Measurements from ENCODE around the gene CRYBG1.

GRCh38 chr6:106513808-106514582, 153.5 kb downstream of the CRYBG1 start:
- TF ChIP-seq RAD21 (conservative IDR thresholded peaks at IDR 0.05), result no peak
- TF ChIP-seq CTCF (IDR thresholded peaks at IDR 0.05; ENCODE audit: poor library complexity, severe bottlenecking), result no peak
- no peak for TF ChIP-seq MXI1 (conservative IDR thresholded peaks at IDR 0.05; ENCODE audit: poor library complexity, severe bottlenecking)
- TF ChIP-seq REST (IDR thresholded peaks at IDR 0.05; ENCODE audit: borderline replicate concordance), result no peak
- TF ChIP-seq TAF1 (IDR thresholded peaks at IDR 0.05; ENCODE audit: low read depth), result no peak
- no peak for TF ChIP-seq EP300 (conservative IDR thresholded peaks at IDR 0.05; ENCODE audit: poor library complexity, severe bottlenecking)
- TF ChIP-seq EZH2 (IDR thresholded peaks at IDR 0.05; ENCODE audit: borderline replicate concordance, insufficient read depth, low read length, poor library complexity, severe bottlenecking), result no peak
- TF ChIP-seq SMC3 (conservative IDR thresholded peaks at IDR 0.05; ENCODE audit: poor library complexity), result no peak
